ENCODE data around the gene GCK. TPM values are rescaled to one million over a fixed set of nuclear protein-coding genes. Genes with fewer than 3 reads are reported as not detected.

The GCK gene
- total RNA-seq, 1 experiment from 2014 or later = not detected

DNA sequence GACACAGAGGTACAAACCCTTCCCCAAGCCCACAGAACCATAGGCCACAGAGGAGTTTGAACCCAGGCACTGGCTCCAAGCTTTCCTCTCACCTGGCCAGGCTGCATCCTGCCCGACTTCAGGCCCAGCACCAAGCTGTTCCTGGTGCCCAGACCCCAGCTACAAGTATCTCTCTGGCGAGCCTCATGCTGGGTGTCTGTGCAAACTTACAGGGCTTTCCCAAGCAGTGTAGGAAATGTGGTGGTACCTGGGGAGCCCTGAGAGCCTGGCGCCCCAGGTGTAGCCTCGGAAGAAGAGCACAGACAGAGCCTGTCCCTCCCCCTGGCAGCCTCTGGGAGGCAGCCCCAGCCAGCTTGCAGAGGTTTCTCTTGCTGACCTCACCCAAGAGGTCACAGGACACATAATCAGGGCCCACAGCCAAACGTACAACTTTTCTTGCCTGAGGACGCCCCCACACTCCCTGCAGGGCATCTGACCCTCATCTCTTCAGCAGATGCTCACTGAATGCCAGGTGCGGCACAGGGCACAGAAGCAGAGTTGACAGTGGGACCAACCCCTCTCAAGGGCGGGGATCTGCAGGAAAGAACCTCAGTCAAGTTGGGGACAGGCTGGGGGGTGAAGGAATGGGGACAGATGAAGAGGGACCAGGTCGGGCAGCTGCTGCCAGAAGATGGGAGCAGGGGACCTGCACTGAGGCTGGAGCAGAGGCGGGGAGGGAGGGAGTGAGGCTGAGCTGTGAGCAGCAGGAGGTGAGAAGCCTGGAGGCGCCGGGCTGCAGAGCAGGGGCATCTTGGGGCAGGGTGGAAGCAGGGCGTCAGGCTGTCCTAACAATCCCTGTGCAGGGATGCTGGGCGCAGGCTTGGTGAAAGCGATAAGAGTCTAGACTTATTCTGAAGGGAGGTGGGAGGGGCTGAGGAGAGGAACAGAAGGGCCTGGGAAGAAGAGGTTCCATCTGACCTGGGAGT, 31.8 kb downstream of the GCK start:
- no peaks in the 10 kb centered on the region for H3K9me3 ChIP-seq (ENCODE audit: low read depth, low read length, poor library complexity, severe bottlenecking)
- no peaks in the 10 kb centered on the region for H3K4me1 ChIP-seq (ENCODE audit: insufficient read depth, low read length, poor library complexity, severe bottlenecking)
- H3K27ac ChIP-seq (ENCODE audit: low read depth, low read length, poor library complexity, severe bottlenecking) = no peak overlapping the region
- POLR2A ChIA-PET (ENCODE audit: low non-redundant PET) = no interaction called here
- TF ChIP-seq EZH2 (IDR thresholded peaks at IDR 0.05; ENCODE audit: borderline replicate concordance, low read depth, low read length, poor library complexity, severe bottlenecking) (no peak), CTCF (conservative IDR thresholded peaks at IDR 0.05; ENCODE audit: low read depth, low read length) (no peak)
- CTCF ChIA-PET = no interaction called here
- DNase-seq (ENCODE audit: low spot score) = no peak
- H3K4me3 ChIP-seq (ENCODE audit: low read depth, low read length, poor library complexity, severe bottlenecking) = no peak overlapping the region
- H3K36me3 ChIP-seq (ENCODE audit: insufficient read depth, low read length, poor library complexity, severe bottlenecking) = no peaks in the 10 kb centered on the region
- intact Hi-C loops (cut with micrococcal nuclease; ENCODE audit: unreplicated experiment) = no loop called here
- BruUV-seq (replicated peaks) = no TSS peak
- H3K27me3 ChIP-seq (replicated peaks; ENCODE audit: insufficient read depth, low read depth, low read length, poor library complexity) = no peaks in the 10 kb centered on the region

DNA sequence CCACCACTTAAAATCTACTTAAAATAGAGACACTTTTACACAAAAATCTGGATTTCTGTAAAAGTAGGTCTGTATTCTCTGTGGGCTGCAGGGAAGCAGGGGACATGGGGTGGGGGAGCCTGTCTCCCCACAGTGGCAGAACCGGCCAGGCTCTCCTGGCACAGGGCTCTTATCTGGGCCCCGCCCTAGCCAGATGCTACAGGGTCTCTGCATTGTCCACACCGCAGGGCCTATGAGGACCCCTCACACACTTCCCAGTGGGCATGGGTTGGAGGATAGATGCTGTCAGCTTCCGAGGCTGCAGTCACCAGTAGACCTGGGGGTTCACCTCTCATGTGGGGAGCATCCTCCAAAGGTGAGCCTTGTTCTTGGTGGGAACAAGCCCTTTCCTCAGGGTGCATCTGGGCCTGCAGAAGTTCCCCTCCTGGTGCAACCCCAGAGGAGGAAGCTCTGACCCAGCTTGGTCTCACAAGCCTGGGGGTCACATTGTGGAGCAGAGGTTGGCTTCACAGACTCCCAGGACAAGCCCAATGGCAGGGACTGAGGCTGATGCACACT, 32.7 kb downstream of the GCK start:
- Histone ChIP-seq H3K27ac (ENCODE audit: low read depth, low read length, poor library complexity, severe bottlenecking) (no peak overlapping the region), H3K4me3 (ENCODE audit: low read depth, low read length, poor library complexity, severe bottlenecking) (no peak overlapping the region), H3K9me3 (ENCODE audit: low read depth, low read length, poor library complexity, severe bottlenecking) (no peaks in the 10 kb centered on the region), H3K4me1 (ENCODE audit: insufficient read depth, low read length, poor library complexity, severe bottlenecking) (no peaks in the 10 kb centered on the region), H3K27me3 (replicated peaks; ENCODE audit: insufficient read depth, low read depth, low read length, poor library complexity) (no peaks in the 10 kb centered on the region), H3K36me3 (ENCODE audit: insufficient read depth, low read length, poor library complexity, severe bottlenecking) (no peaks in the 10 kb centered on the region)
- intact Hi-C loops (cut with micrococcal nuclease; ENCODE audit: unreplicated experiment) = no loop called here
- DNase-seq (ENCODE audit: low spot score) = no peak
- TF ChIP-seq CTCF (conservative IDR thresholded peaks at IDR 0.05; ENCODE audit: low read depth, low read length) (no peak), EZH2 (IDR thresholded peaks at IDR 0.05; ENCODE audit: borderline replicate concordance, low read depth, low read length, poor library complexity, severe bottlenecking) (no peak)
- ChIA-PET POLR2A (ENCODE audit: low non-redundant PET) (no interaction called here), CTCF (no interaction called here)
- BruUV-seq (replicated peaks) = no TSS peak

- POLR2A ChIA-PET (ENCODE audit: low non-redundant PET) = no interaction called here
- Histone ChIP-seq H3K27me3 (replicated peaks; ENCODE audit: insufficient read depth, low read depth, low read length, poor library complexity) (no peaks in the 10 kb centered on the region), H3K27ac (ENCODE audit: low read depth, low read length, poor library complexity, severe bottlenecking) (no peak overlapping the region), H3K9me3 (ENCODE audit: low read depth, low read length, poor library complexity, severe bottlenecking) (no peaks in the 10 kb centered on the region), H3K36me3 (ENCODE audit: insufficient read depth, low read length, poor library complexity, severe bottlenecking) (no peaks in the 10 kb centered on the region), H3K4me3 (ENCODE audit: low read depth, low read length, poor library complexity, severe bottlenecking) (no peak overlapping the region), H3K4me1 (ENCODE audit: insufficient read depth, low read length, poor library complexity, severe bottlenecking) (no peaks in the 10 kb centered on the region)
- intact Hi-C loops (cut with micrococcal nuclease; ENCODE audit: unreplicated experiment) = no loop called here
- CTCF ChIA-PET = no interaction called here
- DNase-seq (ENCODE audit: low spot score) = no peak
- TF ChIP-seq CTCF (conservative IDR thresholded peaks at IDR 0.05; ENCODE audit: low read depth, low read length) (no peak), EZH2 (IDR thresholded peaks at IDR 0.05; ENCODE audit: borderline replicate concordance, low read depth, low read length, poor library complexity, severe bottlenecking) (no peak)
- no TSS peak for BruUV-seq (replicated peaks)
Observed at GRCh38 chr7:44155191-44156185, 33.8 kb downstream of the GCK start.
